NCI-H82 treated with DMSO at 0.1 percent for 48 hours (cell line): ENCODE measurements around the gene LIME1.
A peak's percentile ranks its signal among the peaks of the same experiment; 100 is the strongest.

Source experiments
- DNase-seq: peaks from one replicate; lab custom pipeline; 2025; ENCODE audit not compliant: unreplicated experiment; lab: John Stamatoyannopoulos, UW

Gene LIME1

DNA sequence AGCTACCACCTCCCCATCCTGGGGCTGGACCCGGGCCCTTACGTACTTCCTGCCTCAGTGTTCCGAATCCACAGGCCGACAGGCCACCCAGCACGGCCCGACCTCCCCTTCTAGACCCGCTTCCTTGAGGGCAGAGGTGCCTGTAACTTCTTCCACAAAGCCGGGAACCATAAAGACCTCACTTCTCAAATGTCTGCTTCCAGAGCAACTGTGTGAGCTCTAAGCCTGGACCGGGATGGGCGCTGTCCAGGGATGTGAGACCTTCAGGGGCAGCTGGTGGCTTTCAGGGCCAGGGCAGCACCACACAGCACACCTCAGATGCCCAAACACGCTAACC is 12.4 kb downstream of the LIME1 start:
- DNase-seq = no peak

DNA sequence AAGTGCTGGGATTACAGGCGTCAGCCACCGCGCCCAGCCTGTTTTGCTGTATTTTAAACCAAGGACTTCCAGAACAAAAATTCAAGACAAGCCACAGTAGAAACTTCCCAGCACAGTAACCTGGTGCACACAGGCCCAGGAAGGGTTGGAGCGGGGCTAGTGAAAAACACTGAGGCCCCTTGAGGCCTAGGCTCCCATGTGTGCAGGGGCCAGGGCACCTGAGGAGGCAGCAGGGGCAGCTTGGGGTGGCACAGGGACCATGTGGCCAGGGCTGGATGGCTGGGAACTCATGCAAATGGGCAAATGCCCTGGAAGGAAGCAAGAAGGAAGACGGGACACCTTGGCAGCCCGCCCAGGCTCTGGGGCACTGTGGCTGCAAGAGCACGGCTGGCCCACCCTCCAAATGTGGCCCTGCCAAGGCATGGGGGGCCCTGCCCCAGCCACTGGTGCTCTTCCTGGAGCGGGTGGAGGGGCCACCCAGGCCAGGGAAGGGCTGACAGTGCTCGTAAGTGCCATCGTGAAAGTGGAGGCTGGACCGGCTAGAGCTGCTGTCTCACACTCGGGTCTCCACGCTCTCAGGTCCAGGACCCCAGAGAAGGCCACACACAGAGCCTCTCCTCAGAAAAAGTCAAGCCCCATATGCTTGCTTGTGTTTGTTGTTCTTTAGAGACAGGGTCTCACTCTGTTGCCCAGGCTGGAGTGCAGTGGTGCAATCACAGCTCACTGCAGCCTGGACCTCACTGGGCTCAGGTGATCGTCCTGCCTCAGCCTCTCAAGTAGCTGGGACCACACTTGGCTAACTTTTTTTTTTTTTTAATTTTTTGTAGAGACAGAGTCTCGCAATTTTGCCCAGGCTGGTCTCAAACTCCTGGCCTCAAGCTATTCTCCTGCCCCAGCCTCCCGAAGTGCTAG is 13.4 kb downstream of the LIME1 start:
- no peak for DNase-seq

DNA sequence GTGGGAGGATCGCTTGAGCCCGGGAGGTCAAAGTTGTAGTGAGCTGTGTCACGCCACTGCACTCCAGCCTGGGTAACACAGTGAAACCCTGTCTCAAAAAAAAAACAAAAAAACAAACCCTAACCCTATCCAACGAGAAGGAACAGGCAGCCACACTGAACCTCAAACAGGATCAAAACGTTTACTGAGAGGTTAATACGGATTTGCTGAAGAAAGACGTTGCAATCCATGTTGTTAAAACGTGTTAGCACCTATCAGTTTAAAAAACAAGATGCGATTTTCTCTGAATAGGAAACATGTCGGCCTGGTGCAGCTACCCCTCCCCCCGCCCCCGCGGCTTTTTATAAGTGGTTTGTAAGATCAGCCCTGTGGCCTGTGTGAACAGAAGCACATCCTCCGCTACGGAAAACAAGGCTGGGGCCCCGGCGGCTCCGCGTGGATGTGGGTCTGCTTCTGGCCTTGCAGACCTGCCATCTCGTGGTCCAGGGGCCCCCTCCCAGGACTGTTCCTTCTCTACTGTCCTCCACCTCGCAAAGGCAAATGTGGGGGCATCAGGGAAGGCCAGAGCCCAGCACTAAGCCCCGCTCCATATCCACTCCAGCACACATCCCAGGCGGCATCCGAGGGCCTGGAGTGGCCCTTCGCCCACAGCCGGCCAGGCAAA is 14.5 kb downstream of the LIME1 start:
- DNase-seq = peak; percentile 11

DNA sequence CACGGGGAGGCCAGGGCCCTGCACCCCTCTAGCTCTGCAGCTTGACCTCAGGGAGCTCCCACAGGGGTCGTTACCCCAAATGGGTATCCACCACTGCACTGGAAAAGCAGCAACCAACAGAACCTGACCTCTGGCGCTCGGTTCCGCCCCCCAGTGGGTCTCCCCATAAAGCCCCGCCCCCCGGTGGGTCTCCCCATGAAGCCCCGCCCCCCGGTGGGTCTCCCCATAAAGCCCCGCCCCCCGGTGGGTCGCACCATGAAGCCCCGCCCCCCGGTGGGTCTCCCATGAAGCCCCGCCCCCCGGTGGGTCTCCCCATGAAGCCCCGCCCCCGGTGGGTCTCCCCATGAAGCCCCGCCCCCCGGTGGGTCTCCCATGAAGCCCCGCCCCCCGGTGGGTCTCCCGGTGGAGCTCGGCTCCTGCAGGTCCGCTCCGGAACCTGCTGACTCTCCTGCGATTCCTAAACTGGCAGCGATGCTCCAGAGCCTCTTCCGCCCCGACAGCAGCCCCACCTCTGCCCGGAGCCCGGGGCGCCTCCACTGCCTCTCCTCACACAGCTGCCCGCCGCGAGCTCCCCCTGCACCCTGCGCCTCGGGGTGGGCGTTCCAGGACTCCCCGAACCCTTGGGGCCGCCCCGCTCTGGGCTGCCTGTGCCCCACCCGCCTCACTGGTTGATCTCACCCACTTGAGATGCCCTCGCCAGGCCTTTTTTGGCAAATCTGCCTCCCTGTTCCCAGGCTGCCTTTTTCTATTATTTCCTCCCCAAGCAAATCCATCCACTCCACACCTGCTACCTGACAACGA is 15.2 kb downstream of the LIME1 start:
- DNase-seq = no peak

DNA sequence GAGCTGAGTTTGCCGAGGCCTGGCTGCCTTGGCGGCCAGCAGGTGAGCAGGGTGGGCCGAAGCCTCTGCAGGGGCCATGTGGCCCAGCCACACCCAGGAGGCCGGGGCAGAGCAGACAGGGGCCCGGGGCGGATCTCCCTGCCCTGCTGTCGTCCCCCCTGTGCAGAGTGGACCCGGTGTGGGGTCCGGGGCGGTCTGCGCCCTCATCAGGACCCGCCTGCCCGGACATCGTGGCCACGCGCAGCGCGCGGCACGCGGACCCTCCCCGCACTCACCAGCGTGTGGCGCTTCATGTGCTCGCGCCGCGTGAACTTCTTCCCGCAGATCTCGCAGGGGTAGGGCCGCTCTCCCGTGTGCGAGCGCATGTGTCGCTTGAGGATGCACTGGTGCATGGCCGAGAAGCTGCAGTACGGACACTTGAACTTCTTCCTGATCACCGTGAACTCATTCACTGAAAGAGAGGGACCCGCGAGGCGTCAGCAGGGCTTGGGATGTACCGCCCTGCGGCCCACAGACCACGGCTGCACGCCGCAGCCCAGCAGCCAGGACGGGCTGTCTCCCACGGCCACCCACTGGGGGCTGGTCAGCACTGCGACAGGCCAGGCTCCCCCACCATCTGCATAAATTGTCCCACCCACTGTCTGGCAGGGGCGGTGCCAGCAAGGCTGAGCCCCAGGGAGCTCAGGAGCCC is 16.1 kb downstream of the LIME1 start:
- DNase-seq = no peak

DNA sequence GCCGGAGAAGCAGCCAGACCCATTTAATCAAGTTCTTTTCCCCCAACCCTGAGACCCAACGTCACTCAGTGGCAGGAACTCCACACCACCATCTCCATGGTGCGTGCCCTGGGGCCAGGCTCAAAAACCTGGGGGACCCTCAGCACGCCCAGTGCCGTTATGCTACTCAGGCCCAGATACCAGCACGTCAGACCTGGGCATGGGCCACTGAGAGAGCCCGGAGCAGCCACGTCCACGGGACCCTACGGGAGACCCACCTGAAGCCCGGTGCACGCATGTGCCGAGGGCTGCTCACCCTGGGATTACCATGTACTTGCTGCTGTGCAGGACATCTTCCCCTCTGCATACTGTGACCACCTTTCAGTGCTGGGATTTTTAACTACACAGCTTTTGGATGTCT is 16.9 kb downstream of the LIME1 start:
- no peak for DNase-seq

DNA sequence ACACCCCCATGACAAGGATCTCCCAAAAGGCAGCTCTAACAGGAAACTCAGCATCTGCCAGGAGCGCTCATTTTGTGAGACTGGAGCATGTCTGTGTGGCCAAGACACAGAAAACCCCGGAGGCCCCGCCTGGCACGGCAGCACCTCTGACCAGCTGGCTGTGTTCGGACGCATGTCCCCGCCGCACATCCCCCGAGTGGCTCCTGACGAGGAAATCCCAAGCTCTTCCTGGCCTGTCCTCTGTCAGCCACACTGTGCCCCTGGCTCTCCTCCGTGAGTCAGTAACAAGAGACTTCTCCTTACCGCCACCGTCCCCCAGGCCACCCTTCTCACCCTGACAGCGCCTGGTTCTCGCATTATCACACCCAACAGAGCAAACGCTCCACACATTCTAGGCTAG is 17.5 kb downstream of the LIME1 start:
- DNase-seq = no peak

DNA sequence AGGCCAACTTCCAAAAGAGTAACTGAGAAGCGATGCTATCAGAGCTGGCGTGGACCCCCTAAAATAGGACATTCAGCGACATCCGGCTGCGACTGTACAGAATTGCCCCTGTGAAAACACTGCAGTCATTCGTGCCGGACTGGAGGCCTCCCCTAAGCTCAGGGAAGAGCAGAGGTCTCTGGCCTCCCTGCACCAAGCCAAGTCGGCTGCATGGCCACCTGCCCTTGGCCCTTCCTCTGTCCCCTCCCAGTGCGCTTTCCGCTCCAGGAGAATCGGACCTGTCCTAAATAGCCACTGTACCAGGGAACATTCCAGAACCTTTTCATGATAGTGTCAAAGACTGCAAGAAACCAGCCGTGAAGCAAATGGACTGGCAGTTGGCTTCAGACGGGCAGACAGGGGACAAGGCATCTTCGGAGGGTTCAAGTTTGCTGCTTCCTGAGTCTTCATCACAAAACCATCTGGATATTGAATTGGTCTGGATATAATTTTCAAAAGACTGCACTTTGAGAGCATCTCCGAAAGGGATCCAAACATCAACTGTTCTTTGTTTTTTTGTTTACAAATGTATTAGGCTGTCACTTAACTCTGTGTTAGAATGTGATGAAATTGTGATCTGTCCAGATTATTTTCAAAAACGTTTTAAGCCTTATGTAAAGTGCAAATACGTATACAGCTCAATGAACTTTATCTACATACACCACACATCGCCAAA is 19.6 kb downstream of the LIME1 start:
- no peak for DNase-seq

DNA sequence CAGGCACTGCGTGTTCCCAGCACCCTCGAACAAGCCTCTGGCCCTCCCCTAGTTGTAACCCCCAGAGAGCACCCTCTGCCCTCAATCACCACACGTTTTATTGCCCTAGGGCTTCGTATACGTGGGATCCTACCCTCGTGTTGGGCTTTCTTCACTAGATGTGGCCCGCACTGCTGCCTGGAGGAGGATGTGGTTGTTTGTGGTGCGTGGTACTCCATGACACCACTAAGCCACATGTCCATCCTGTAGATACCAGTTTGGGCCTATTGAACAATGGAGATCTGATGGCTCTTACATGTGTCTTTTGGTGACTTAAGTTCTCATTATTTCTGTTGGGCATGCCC is 20.2 kb downstream of the LIME1 start:
- no peak for DNase-seq

DNA sequence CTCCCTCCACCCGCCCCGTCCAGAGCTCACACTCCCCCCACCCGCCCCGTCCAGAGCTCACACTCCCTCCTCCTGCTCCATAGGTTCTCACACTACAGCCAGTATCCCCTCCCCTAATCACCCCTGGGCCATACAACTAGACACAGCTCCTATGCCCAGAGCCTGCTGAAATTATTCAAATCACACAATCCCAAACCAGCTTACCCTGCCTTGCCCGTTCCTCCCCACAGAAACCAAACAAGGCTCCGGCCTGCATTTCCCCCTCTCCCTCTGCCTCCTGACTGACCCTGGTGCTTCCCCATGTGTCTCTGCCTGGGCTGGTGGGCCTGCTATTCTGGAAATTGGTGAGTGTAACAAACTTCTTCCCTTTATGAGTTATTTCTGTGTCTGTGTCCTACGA is 21.7 kb downstream of the LIME1 start:
- DNase-seq = no peak

DNA sequence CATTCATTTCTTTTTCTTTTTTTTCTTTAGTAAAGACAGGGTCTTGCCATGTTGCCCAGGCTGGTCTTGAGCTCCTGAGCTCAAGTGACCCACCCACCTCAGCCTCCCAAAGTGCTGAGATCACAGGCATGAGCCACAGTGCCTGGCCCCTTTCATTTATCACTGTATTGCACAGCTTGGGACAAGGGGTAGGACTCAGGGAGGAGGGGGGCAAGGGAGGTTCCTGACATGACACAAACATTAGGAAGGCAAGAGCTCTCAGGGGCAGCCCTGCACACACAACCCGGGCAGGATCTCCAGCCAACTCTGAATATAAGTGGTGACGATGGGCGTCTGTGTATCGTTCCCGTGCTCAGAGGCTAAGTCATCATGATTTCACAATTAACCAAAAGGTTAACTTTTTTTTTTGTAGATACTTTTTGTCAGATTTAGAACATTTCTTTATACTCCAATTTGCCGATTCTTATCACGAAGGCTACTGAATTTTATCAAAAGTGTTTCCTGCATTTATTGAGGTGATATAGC is 23.0 kb downstream of the LIME1 start:
- no peak for DNase-seq

DNA sequence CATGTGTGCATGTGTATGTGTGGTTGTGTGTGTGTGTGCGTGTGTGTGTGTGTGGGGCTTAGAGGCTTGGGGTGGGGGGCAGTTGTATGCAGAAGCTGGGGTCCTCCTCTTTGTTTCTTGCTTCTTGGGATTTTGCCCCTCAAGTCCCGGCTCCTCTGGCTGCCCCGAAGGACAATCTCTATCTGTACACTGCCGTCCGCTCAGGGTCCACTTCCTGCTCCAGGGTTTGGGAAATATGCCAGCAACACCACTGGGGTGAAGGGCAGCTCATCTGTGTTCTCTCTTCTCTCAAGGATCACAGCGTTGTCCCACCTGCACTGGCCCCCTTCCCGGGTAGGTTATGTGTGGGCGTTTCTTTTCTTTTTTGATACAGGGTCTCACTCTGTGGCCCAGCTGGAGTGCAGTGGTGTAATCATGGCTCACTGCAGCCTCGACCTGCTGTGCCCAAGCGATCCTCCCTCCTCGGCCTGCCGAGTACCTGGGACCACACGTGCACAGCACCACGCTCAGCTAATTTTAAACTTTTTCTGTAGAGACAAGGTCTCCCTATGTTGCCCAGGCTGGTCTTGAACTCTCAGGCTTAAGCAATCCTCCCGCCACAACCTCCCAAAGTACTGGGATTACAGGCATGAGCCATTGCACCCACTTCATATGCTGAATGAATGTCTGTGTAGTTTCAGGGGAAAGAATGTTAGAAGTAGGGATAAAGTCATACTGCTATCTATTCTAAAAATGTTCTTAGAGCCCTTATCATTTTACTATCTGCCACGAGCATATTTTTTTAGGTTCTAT is 28.8 kb downstream of the LIME1 start:
- DNase-seq = no peak

DNA sequence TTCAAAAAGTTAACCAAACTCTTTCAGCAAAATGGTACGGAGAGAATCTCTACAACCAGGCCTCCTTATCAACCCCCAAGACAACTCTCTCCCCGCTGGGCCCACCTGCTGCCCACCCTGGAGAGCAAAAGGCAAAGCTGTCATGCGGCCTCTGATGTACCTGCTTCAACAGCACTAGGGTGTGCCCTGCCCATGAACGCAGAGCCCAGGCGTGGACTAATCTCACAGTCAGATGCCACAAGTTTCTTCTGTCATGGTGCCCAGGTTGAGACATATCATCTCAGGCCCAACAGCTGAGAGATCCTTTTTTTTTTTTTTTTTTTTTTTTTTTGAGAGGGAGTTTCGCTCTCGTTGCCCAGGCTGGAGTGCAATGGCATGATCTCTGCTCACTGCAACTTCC is 29.4 kb downstream of the LIME1 start:
- DNase-seq = no peak

DNA sequence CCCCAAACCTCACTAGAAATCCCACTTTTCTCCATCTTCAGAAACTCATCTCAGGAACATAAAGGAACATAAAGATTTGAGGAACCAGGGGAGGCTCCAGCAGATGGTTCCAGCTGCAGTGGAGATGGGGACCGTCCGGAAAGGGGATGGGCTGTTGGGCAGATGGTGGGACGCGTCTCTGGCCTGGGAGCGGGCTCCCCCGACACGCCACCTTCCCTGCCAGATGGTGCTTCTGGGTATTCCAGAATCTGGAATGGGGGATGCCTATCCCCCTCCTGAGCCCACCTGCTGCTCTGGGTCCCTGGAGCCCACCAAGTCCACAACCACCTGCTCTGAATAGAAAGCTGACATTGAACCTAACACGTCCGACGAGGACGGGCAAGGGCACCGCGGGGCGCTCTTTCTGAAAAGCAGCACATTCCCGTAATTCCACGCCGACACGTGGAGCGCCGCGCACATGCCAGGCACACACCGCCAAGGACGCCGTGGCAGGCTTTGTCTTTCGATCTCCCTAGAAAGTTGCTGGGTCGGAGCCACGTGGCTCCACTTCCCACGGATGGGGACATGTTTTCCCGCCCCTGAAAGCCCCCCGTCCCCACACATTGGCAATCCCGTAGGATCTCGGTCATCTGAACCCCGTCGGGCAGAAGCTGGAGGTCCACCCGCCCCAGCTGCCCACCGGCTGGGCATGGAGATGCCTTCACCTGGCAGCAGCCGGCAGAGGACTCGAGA is 30.4 kb downstream of the LIME1 start:
- DNase-seq = no peak

DNA sequence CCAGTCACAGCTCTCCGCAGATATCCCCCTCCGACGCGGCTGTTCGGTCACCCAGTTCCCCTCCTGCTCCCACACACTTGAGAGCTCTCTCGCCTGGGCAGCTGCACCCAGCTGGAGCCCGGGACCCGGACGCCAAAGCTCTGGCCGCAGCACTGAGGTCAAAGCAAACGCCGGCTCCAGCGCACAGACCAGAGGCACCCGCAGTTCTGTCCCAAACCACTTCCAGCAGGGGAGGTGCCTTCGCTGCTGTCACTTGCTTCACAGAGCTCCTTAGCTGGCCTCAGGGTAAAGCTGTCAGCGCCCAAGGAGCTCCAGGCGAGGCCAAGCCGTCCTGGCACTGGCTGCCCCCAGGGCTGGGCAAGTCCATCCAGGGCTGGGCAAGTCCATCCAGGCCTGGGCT is 31.0 kb downstream of the LIME1 start:
- no peak for DNase-seq

DNA sequence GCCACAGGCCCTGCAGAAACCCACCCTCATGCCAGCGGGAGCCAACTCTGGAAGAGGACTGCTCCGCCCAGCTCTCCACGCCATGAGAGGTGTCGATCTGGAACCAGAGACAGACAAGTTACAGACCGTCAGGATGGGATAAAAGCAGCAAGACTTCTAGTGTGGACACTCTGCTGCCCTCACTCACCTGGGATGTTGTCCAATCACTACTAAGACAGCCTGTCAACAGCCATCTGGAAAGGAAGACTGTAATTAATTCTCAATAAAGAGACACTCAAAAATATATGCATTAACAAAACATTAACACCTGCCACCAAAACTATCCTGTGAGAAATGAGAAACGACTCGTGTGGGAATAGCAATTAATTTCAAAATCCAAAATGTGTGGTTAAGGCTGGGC is 31.4 kb downstream of the LIME1 start:
- no peak for DNase-seq

DNA sequence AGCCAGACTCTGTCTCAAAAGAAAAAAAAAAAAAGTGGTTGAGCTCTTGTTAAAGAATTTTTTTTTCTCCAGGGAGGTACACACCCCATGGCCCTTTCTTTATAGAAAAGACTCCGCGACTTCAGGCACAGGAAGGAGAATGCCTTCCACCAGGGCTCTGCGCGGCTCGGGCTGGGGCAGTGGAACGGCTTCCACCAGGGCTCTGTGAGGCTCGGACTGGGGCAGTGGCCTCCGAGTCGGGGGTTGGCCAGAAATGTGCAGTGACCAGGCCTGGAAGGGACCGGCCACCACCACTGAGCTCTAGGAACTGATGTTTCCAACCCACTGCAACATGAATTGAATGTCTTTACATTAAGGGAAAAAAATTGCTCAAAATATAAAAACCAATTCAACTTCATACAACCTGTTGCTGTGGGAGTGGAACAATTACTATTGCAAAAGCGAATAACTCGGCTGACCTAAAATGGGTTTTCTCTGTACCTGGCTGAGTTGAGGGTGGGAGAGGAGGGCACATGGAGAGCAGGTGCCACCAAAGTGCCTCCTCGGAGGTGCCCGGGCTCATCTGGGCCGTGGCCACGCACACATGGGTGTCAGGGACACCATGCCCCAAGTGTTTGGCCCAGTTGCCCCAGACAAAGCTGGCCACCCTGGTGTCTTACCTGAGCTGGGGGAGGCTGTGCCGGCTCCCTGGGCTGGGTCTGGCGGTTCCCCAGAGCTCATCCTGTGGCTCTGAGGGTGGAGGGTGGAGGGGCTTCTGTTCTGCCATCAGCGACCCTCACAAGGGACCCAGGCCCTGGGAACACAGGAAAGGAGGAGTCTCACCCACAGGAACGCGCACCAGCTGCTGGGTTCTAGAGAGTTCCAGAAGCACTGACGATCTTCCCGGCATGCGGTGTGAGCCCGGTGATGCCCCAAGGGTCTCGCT is 32.4 kb downstream of the LIME1 start:
- no peak for DNase-seq

DNA sequence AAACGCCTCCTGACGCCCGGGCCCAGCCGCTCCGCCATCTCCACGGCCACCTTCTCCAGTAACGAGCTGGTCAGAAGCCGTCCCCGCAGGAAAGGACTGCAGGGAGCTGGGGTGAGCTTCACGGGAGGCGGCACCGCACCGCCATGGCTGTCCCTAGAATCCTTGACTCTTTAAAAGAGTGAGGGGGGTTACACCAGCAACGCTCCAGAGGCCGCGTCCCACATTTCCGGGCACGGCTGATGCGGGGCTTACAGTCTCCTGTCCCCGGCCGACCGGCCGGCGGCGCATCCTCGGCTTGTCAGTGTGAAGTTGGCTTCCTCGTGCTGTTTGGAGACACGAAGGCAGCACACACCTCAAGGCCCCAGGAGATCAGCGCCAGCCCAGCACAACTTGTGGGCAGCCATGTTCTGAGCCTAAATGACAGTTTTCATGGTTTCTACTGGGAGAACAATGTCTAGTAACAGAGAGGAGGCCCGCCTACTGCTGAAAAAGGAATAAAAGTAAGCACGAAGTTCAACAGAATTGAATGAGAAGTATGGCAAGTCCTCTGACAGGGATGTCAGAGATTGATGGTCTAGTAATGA is 33.5 kb downstream of the LIME1 start:
- no peak for DNase-seq
